ENCODE measurements around the gene TRMT61A. TPM values are rescaled to one million over a fixed set of nuclear protein-coding genes. Genes with fewer than 3 reads are reported as not detected.

Gene TRMT61A
- total RNA-seq, 1 donor from 2014 or later = 13.7 TPM

- H3K27me3 ChIP-seq (ENCODE audit: control insufficient read depth, insufficient read depth, low read length) = no peaks in the 10 kb centered on the region
- no peak overlapping the region for H3K4me3 ChIP-seq (ENCODE audit: low read depth, low read length)
- no peak for FAIRE-seq
- peaks cover 6% of the 10 kb centered on the region for H3K36me3 ChIP-seq (ENCODE audit: control insufficient read depth, insufficient read depth, low read length)
- DNase-seq (ENCODE audit: low read depth) = no peak
- no peak for TF ChIP-seq CTCF (IDR thresholded peaks at IDR 0.05; ENCODE audit: insufficient read depth, low read length, severe bottlenecking)
Observed at GRCh38 chr14:103539056-103539825, 10.2 kb downstream of the TRMT61A start.

GRCh38 chr14:103540821-103541708 is 12.1 kb downstream of the TRMT61A start:
- DNase-seq (ENCODE audit: low read depth) = no peak
- no peak for FAIRE-seq
- Histone ChIP-seq H3K27me3 (ENCODE audit: control insufficient read depth, insufficient read depth, low read length) (no peaks in the 10 kb centered on the region), H3K4me3 (ENCODE audit: low read depth, low read length) (no peak overlapping the region), H3K36me3 (ENCODE audit: control insufficient read depth, insufficient read depth, low read length) (peaks cover 1% of the 10 kb centered on the region)
- no peak for TF ChIP-seq CTCF (IDR thresholded peaks at IDR 0.05; ENCODE audit: insufficient read depth, low read length, severe bottlenecking)

- Histone ChIP-seq H3K4me3 (ENCODE audit: low read depth, low read length) (no peak overlapping the region), H3K27me3 (ENCODE audit: control insufficient read depth, insufficient read depth, low read length) (no peaks in the 10 kb centered on the region), H3K36me3 (ENCODE audit: control insufficient read depth, insufficient read depth, low read length) (no peaks in the 10 kb centered on the region)
- FAIRE-seq (no peak), DNase-seq (ENCODE audit: low read depth) (no peak)
- TF ChIP-seq CTCF (IDR thresholded peaks at IDR 0.05; ENCODE audit: insufficient read depth, low read length, severe bottlenecking) = peak; percentile 20
Observed at GRCh38 chr14:103541709-103542604, 13.0 kb downstream of the TRMT61A start.

GRCh38 chr14:103542605-103543088 is 13.7 kb downstream of the TRMT61A start:
- no peak for FAIRE-seq
- no peak for TF ChIP-seq CTCF (IDR thresholded peaks at IDR 0.05; ENCODE audit: insufficient read depth, low read length, severe bottlenecking)
- Histone ChIP-seq H3K36me3 (ENCODE audit: control insufficient read depth, insufficient read depth, low read length) (no peaks in the 10 kb centered on the region), H3K4me3 (ENCODE audit: low read depth, low read length) (no peak overlapping the region), H3K27me3 (ENCODE audit: control insufficient read depth, insufficient read depth, low read length) (no peaks in the 10 kb centered on the region)
- no peak for DNase-seq (ENCODE audit: low read depth)

- Histone ChIP-seq H3K27me3 (ENCODE audit: control insufficient read depth, insufficient read depth, low read length) (no peaks in the 10 kb centered on the region), H3K36me3 (ENCODE audit: control insufficient read depth, insufficient read depth, low read length) (no peaks in the 10 kb centered on the region), H3K4me3 (ENCODE audit: low read depth, low read length) (no peak overlapping the region)
- DNase-seq (ENCODE audit: low read depth) (no peak), FAIRE-seq (no peak)
- no peak for TF ChIP-seq CTCF (IDR thresholded peaks at IDR 0.05; ENCODE audit: insufficient read depth, low read length, severe bottlenecking)
Observed at GRCh38 chr14:103543140-103543539, 14.1 kb downstream of the TRMT61A start.
